ENCODE measurements around the gene DPP4. TPM values are rescaled to one million over a fixed set of nuclear protein-coding genes. Genes with fewer than 3 reads are reported as not detected.

The DPP4 gene
- total RNA-seq, 1 donor from 2014 or later, result 0.49 TPM

GRCh38 chr2:161952783-161953191 lies 121.2 kb downstream of the DPP4 start:
- Mint-ChIP-seq H3K27ac (no peak overlapping the region), H3K4me3 (no peak overlapping the region), H3K4me1 (no peaks in the 10 kb centered on the region), H3K9me3 (no peaks in the 10 kb centered on the region), H3K36me3 (no peaks in the 10 kb centered on the region), H3K27me3 (ENCODE audit: insufficient read depth, low read depth) (no peaks in the 10 kb centered on the region)
- H3K4me1 ChIP-seq, result no peaks in the 10 kb centered on the region
- DNase-seq (ENCODE audit: low spot score), result no peak
- H3F3A ChIP-seq (ENCODE audit: low read depth), result no peaks in the 10 kb centered on the region
- H2AFZ ChIP-seq (replicated peaks), result no peak overlapping the region
- no peaks in the 10 kb centered on the region for H3K79me2 ChIP-seq (ENCODE audit: low read depth)
- H3K27me3 ChIP-seq, result peaks cover 4% of the 10 kb centered on the region
- no peaks in the 10 kb centered on the region for H4K20me1 ChIP-seq (ENCODE audit: low read depth)
- H3K4me2 ChIP-seq, result no peak overlapping the region
- H3K9me3 ChIP-seq (ENCODE audit: low read depth), result no peaks in the 10 kb centered on the region
- no peak overlapping the region for H3K27ac ChIP-seq
- TF ChIP-seq CTCF (IDR thresholded peaks at IDR 0.05) (no peak), EZH2phosphoT487 (IDR thresholded peaks at IDR 0.05) (no peak), EZH2 (IDR thresholded peaks at IDR 0.05) (no peak)
- no peak overlapping the region for H3K4me3 ChIP-seq
- H3K9ac ChIP-seq, result no peak overlapping the region
- H3K36me3 ChIP-seq, result no peaks in the 10 kb centered on the region

- H3K4me1 Mint-ChIP-seq, result no peaks in the 10 kb centered on the region
- no peak overlapping the region for H3K4me2 ChIP-seq
- no peaks in the 10 kb centered on the region for H3K36me3 Mint-ChIP-seq
- H4K20me1 ChIP-seq (ENCODE audit: low read depth), result no peaks in the 10 kb centered on the region
- H3K27me3 Mint-ChIP-seq (ENCODE audit: insufficient read depth, low read depth), result no peaks in the 10 kb centered on the region
- no peak for DNase-seq (ENCODE audit: low spot score)
- H3K9ac ChIP-seq, result no peak overlapping the region
- peaks cover 4% of the 10 kb centered on the region for H3K27me3 ChIP-seq
- no peaks in the 10 kb centered on the region for H3K79me2 ChIP-seq (ENCODE audit: low read depth)
- H3K4me3 ChIP-seq, result no peak overlapping the region
- no peak overlapping the region for H3K27ac Mint-ChIP-seq
- H3K36me3 ChIP-seq, result no peaks in the 10 kb centered on the region
- H3K4me1 ChIP-seq, result no peaks in the 10 kb centered on the region
- H2AFZ ChIP-seq (replicated peaks), result peak overlapping the region; percentile 31
- no peaks in the 10 kb centered on the region for H3K9me3 Mint-ChIP-seq
- H3K9me3 ChIP-seq (ENCODE audit: low read depth), result no peaks in the 10 kb centered on the region
- H3F3A ChIP-seq (ENCODE audit: low read depth), result no peaks in the 10 kb centered on the region
- no peak overlapping the region for H3K4me3 Mint-ChIP-seq
- no peak for TF ChIP-seq CTCF (IDR thresholded peaks at IDR 0.05)
- H3K27ac ChIP-seq, result no peak overlapping the region
These were observed 126.2 kb downstream of the DPP4 start for GRCh38 chr2:161947836-161948235.

GRCh38 chr2:161947406-161947805 lies 126.6 kb downstream of the DPP4 start:
- no peaks in the 10 kb centered on the region for H3K9me3 Mint-ChIP-seq
- H3K4me3 ChIP-seq, result no peak overlapping the region
- no peaks in the 10 kb centered on the region for H3K9me3 ChIP-seq (ENCODE audit: low read depth)
- peak overlapping the region; percentile 31 for H2AFZ ChIP-seq (replicated peaks)
- no peak overlapping the region for H3K4me3 Mint-ChIP-seq
- H3K79me2 ChIP-seq (ENCODE audit: low read depth), result no peaks in the 10 kb centered on the region
- H3K4me1 Mint-ChIP-seq, result no peaks in the 10 kb centered on the region
- no peak overlapping the region for H3K9ac ChIP-seq
- H4K20me1 ChIP-seq (ENCODE audit: low read depth), result no peaks in the 10 kb centered on the region
- no peak overlapping the region for H3K4me2 ChIP-seq
- TF ChIP-seq EZH2phosphoT487 (IDR thresholded peaks at IDR 0.05), result no peak
- no peak for TF ChIP-seq CTCF (IDR thresholded peaks at IDR 0.05)
- TF ChIP-seq EZH2 (IDR thresholded peaks at IDR 0.05), result no peak
- H3K27me3 ChIP-seq, result no peaks in the 10 kb centered on the region
- H3K36me3 ChIP-seq, result no peaks in the 10 kb centered on the region
- H3K27me3 Mint-ChIP-seq (ENCODE audit: insufficient read depth, low read depth), result no peaks in the 10 kb centered on the region
- H3F3A ChIP-seq (ENCODE audit: low read depth), result no peaks in the 10 kb centered on the region
- no peak for DNase-seq (ENCODE audit: low spot score)
- no peaks in the 10 kb centered on the region for H3K36me3 Mint-ChIP-seq
- no peak overlapping the region for H3K27ac ChIP-seq
- H3K4me1 ChIP-seq, result no peaks in the 10 kb centered on the region
- H3K27ac Mint-ChIP-seq, result no peak overlapping the region

Measured in neural progenitor cell (in vitro differentiated cells).